ENCODE measurements around the gene DDX17.

DDX17 gene

GRCh38 chr22:38518620-38519019 lies 12.5 kb upstream of the DDX17 start:
- no peak overlapping the region for H3K27ac ChIP-seq (ENCODE audit: low read depth in 2 of 2, low read length in 2 of 2)
- no peak overlapping the region for H3K4me3 ChIP-seq (ENCODE audit: low read length in 2 of 2)
- no peaks in the 10 kb centered on the region for H3K27me3 ChIP-seq (ENCODE audit: control insufficient read depth in 2 of 2, insufficient read depth in 2 of 2, low read length in 2 of 2)
- peaks cover 0 to 3% of the 10 kb centered on the region in 2 donors for H3K4me1 ChIP-seq (ENCODE audit: control insufficient read depth in 2 of 2, insufficient read depth in 2 of 2, low read length in 2 of 2)
- H3K9me3 ChIP-seq (ENCODE audit: control insufficient read depth in 2 of 2, low read length in 2 of 2), result no peaks in the 10 kb centered on the region
- no peak overlapping the region for H3K9ac ChIP-seq (ENCODE audit: low read depth in 1 of 2, low read length in 2 of 2)
- H3K36me3 ChIP-seq (ENCODE audit: control insufficient read depth in 2 of 2, insufficient read depth in 2 of 2, low read length in 2 of 2), result no peaks in the 10 kb centered on the region

DNA sequence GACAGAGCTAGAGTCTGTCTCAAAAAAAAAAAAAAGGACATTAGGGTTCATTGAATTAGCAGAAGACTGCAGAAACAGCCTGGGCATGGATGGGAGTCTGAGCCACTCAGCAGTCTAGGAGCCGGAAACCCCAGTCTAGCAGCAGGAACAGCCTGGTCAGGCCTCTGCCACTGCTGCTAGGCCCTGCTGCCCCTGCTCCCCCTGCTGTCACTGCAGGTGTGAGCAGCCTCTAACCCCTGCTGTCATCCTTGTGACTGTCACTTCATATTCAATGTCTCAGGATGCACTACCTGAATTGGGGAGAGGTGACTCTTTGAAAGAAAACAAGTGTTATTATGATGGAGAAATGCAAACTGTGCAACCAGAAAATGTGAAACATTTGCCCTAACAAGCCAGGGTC lies 7.0 kb upstream of the DDX17 start:
- H3K9ac ChIP-seq (ENCODE audit: low read depth in 1 of 2, low read length in 2 of 2), result no peak overlapping the region
- H3K36me3 ChIP-seq (ENCODE audit: control insufficient read depth in 2 of 2, insufficient read depth in 2 of 2, low read length in 2 of 2), result no peaks in the 10 kb centered on the region
- no peaks in the 10 kb centered on the region for H3K27me3 ChIP-seq (ENCODE audit: control insufficient read depth in 2 of 2, insufficient read depth in 2 of 2, low read length in 2 of 2)
- H3K27ac ChIP-seq (ENCODE audit: low read depth in 2 of 2, low read length in 2 of 2), result no peak overlapping the region
- H3K9me3 ChIP-seq (ENCODE audit: control insufficient read depth in 2 of 2, low read length in 2 of 2), result no peaks in the 10 kb centered on the region
- no peaks in the 10 kb centered on the region for H3K4me1 ChIP-seq (ENCODE audit: control insufficient read depth in 2 of 2, insufficient read depth in 2 of 2, low read length in 2 of 2)
- no peak overlapping the region for H3K4me3 ChIP-seq (ENCODE audit: low read length in 2 of 2)

DNA sequence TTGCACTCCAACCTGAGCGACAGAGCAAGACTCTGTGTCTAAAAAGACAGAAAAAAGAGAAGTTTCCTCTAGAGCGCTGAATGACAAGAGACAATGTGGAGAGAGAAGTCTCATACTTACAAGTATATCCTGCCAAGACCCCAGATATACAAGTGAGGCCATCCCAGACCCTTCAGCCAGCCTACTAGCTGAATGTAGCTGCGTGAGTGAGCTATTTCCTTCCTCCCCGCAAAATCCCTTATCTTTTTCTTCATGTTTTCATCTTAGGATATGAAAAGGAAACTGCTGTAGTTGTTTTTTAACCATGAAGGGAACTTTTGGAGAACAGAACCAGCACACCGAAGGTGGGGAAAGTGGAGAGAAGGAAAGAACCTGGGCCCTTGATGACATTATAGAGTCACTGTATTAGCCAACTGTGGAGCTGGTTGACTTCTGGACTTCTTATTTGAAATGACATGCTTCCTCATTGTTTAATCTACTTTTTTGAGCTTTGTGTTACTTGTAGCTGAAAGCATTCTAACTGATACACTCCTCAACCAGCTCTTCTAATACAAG lies 4.4 kb upstream of the DDX17 start:
- Histone ChIP-seq H3K9ac (ENCODE audit: low read depth in 1 of 2, low read length in 2 of 2) (no peak overlapping the region), H3K4me1 (ENCODE audit: control insufficient read depth in 2 of 2, insufficient read depth in 2 of 2, low read length in 2 of 2) (peaks cover 0 to 6% of the 10 kb centered on the region in 2 donors), H3K4me3 (ENCODE audit: low read length in 2 of 2) (no peak overlapping the region), H3K27me3 (ENCODE audit: control insufficient read depth in 2 of 2, insufficient read depth in 2 of 2, low read length in 2 of 2) (no peaks in the 10 kb centered on the region), H3K27ac (ENCODE audit: low read depth in 2 of 2, low read length in 2 of 2) (no peak overlapping the region), H3K9me3 (ENCODE audit: control insufficient read depth in 2 of 2, low read length in 2 of 2) (no peaks in the 10 kb centered on the region), H3K36me3 (ENCODE audit: control insufficient read depth in 2 of 2, insufficient read depth in 2 of 2, low read length in 2 of 2) (no peaks in the 10 kb centered on the region)

DNA sequence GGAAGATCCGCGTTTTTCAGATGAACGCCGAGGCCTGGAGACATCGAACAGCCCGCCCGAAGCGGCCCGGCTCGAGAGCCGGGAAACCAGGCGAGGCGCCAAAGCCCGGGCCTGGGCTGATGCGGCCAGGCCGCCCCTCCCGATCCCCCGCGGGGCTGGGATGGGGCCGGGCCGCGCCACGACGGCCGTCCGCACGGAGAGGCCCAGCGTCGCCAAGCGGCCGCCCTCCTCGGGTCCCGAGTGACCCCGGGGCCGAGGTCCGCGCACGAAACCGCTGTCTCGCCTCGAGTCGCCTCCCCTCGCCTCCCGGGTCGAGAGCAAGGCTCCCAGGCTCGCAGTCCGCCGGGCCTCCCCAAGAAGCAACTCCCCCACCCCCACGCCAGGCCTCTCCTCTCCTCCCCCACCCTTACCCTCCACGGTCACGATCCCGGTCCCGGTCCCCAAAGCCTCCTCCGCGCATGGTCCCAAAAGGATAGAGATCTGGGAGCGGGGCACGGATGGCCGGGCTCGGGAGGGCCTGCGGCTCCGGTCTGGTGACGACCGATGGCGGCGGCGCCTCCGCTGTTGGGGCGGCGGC lies 482 bp downstream of the DDX17 start:
- H3K36me3 ChIP-seq (ENCODE audit: control insufficient read depth in 2 of 2, insufficient read depth in 2 of 2, low read length in 2 of 2), result peaks cover 14 to 17% of the 10 kb centered on the region in 2 donors
- no peaks in the 10 kb centered on the region for H3K27me3 ChIP-seq (ENCODE audit: control insufficient read depth in 2 of 2, insufficient read depth in 2 of 2, low read length in 2 of 2)
- peak overlapping the region; percentile 99 to 100 for H3K9ac ChIP-seq (ENCODE audit: low read depth in 1 of 2, low read length in 2 of 2)
- peaks cover 13 to 24% of the 10 kb centered on the region in 2 donors for H3K4me1 ChIP-seq (ENCODE audit: control insufficient read depth in 2 of 2, insufficient read depth in 2 of 2, low read length in 2 of 2)
- H3K9me3 ChIP-seq (ENCODE audit: control insufficient read depth in 2 of 2, low read length in 2 of 2), result no peaks in the 10 kb centered on the region
- peak overlapping the region; percentile 100 for H3K27ac ChIP-seq (ENCODE audit: low read depth in 2 of 2, low read length in 2 of 2)
- H3K4me3 ChIP-seq (ENCODE audit: low read length in 2 of 2), result peak overlapping the region; percentile 87 to 95

DNA sequence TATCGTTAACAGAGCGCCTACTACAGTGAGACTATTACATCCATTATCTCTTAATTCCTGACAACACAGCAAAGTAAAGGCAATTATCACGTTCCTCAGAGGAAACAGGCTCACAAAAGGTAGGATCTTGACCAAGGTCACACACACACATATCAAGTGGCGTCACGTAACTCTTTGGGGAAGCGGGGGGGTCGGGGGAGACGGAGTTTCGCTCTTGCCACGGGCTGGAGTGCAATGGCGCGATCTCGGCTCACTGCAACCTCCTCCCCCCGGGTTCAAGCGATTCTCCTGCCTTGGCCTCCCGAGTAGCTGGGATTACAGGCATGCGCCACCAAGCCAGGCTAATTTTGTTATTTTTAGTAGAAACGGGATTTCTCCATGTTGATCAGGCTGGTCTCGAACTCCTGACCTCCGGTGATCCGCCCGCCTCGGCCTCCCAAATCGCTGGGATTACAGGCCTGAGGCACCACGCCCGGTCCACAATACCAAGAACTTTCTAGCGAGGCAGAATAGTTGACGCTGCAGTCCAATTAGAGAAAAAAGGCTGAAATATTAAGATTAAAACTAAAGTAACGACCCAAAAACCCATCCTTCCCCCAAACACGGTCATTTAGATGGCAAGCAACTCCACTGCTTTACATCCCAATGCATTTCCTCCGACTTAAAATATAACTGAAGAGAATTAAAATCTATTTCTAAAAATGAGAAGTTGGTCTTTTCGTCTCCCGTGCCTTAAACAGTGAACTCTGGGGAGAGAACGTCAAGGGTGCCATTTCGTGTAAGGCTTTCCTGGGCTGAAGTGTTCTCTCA lies 1.2 kb downstream of the DDX17 start:
- no peaks in the 10 kb centered on the region for H3K27me3 ChIP-seq (ENCODE audit: control insufficient read depth in 2 of 2, insufficient read depth in 2 of 2, low read length in 2 of 2)
- peak overlapping the region; percentile 99 to 100 for H3K9ac ChIP-seq (ENCODE audit: low read depth in 1 of 2, low read length in 2 of 2)
- peaks cover 13 to 24% of the 10 kb centered on the region in 2 donors for H3K4me1 ChIP-seq (ENCODE audit: control insufficient read depth in 2 of 2, insufficient read depth in 2 of 2, low read length in 2 of 2)
- peaks cover 17 to 19% of the 10 kb centered on the region in 2 donors for H3K36me3 ChIP-seq (ENCODE audit: control insufficient read depth in 2 of 2, insufficient read depth in 2 of 2, low read length in 2 of 2)
- no peaks in the 10 kb centered on the region for H3K9me3 ChIP-seq (ENCODE audit: control insufficient read depth in 2 of 2, low read length in 2 of 2)
- H3K4me3 ChIP-seq (ENCODE audit: low read length in 2 of 2), result peak overlapping the region; percentile 87 to 95
- H3K27ac ChIP-seq (ENCODE audit: low read depth in 2 of 2, low read length in 2 of 2), result peak overlapping the region; percentile 100

- Histone ChIP-seq H3K27ac (ENCODE audit: low read depth in 2 of 2, low read length in 2 of 2) (no peak overlapping the region), H3K9me3 (ENCODE audit: control insufficient read depth in 2 of 2, low read length in 2 of 2) (no peaks in the 10 kb centered on the region), H3K4me1 (ENCODE audit: control insufficient read depth in 2 of 2, insufficient read depth in 2 of 2, low read length in 2 of 2) (peaks cover 13 to 24% of the 10 kb centered on the region in 2 donors), H3K27me3 (ENCODE audit: control insufficient read depth in 2 of 2, insufficient read depth in 2 of 2, low read length in 2 of 2) (no peaks in the 10 kb centered on the region), H3K4me3 (ENCODE audit: low read length in 2 of 2) (peak overlapping the region in 1 of 2 donors; percentile 95), H3K9ac (ENCODE audit: low read depth in 1 of 2, low read length in 2 of 2) (peak overlapping the region in 1 of 2 donors; percentile 18), H3K36me3 (ENCODE audit: control insufficient read depth in 2 of 2, insufficient read depth in 2 of 2, low read length in 2 of 2) (peaks cover 35 to 37% of the 10 kb centered on the region in 2 donors)
Observed at GRCh38 chr22:38503021-38503420, 3.1 kb downstream of the DDX17 start.

GRCh38 chr22:38501797-38502672 lies 4.1 kb downstream of the DDX17 start:
- H3K9ac ChIP-seq (ENCODE audit: low read depth in 1 of 2, low read length in 2 of 2), result no peak overlapping the region
- no peaks in the 10 kb centered on the region for H3K9me3 ChIP-seq (ENCODE audit: control insufficient read depth in 2 of 2, low read length in 2 of 2)
- H3K36me3 ChIP-seq (ENCODE audit: control insufficient read depth in 2 of 2, insufficient read depth in 2 of 2, low read length in 2 of 2), result peaks cover 40 to 43% of the 10 kb centered on the region in 2 donors
- H3K27me3 ChIP-seq (ENCODE audit: control insufficient read depth in 2 of 2, insufficient read depth in 2 of 2, low read length in 2 of 2), result no peaks in the 10 kb centered on the region
- H3K27ac ChIP-seq (ENCODE audit: low read depth in 2 of 2, low read length in 2 of 2), result no peak overlapping the region
- no peak overlapping the region for H3K4me3 ChIP-seq (ENCODE audit: low read length in 2 of 2)
- H3K4me1 ChIP-seq (ENCODE audit: control insufficient read depth in 2 of 2, insufficient read depth in 2 of 2, low read length in 2 of 2), result peaks cover 13 to 23% of the 10 kb centered on the region in 2 donors

- Histone ChIP-seq H3K27me3 (ENCODE audit: control insufficient read depth in 2 of 2, insufficient read depth in 2 of 2, low read length in 2 of 2) (no peaks in the 10 kb centered on the region), H3K9ac (ENCODE audit: low read depth in 1 of 2, low read length in 2 of 2) (no peak overlapping the region), H3K4me3 (ENCODE audit: low read length in 2 of 2) (no peak overlapping the region), H3K36me3 (ENCODE audit: control insufficient read depth in 2 of 2, insufficient read depth in 2 of 2, low read length in 2 of 2) (peaks cover 75 to 78% of the 10 kb centered on the region in 2 donors), H3K4me1 (ENCODE audit: control insufficient read depth in 2 of 2, insufficient read depth in 2 of 2, low read length in 2 of 2) (peaks cover 4 to 11% of the 10 kb centered on the region in 2 donors), H3K27ac (ENCODE audit: low read depth in 2 of 2, low read length in 2 of 2) (no peak overlapping the region), H3K9me3 (ENCODE audit: control insufficient read depth in 2 of 2, low read length in 2 of 2) (no peaks in the 10 kb centered on the region)
Observed at GRCh38 chr22:38497869-38498268, 8.2 kb downstream of the DDX17 start.

GRCh38 chr22:38494939-38495338 lies 11.2 kb downstream of the DDX17 start:
- peaks cover 2 to 5% of the 10 kb centered on the region in 2 donors for H3K4me1 ChIP-seq (ENCODE audit: control insufficient read depth in 2 of 2, insufficient read depth in 2 of 2, low read length in 2 of 2)
- peaks cover 88 to 89% of the 10 kb centered on the region in 2 donors for H3K36me3 ChIP-seq (ENCODE audit: control insufficient read depth in 2 of 2, insufficient read depth in 2 of 2, low read length in 2 of 2)

More at GRCh38 chr22:38494939-38495338, 11.2 kb downstream of the DDX17 start:
- H3K9me3 ChIP-seq (ENCODE audit: control insufficient read depth in 2 of 2, low read length in 2 of 2), result no peaks in the 10 kb centered on the region
- H3K27me3 ChIP-seq (ENCODE audit: control insufficient read depth in 2 of 2, insufficient read depth in 2 of 2, low read length in 2 of 2), result no peaks in the 10 kb centered on the region
- H3K4me3 ChIP-seq (ENCODE audit: low read length in 2 of 2), result no peak overlapping the region
- H3K9ac ChIP-seq (ENCODE audit: low read depth in 1 of 2, low read length in 2 of 2), result no peak overlapping the region
- no peak overlapping the region for H3K27ac ChIP-seq (ENCODE audit: low read depth in 2 of 2, low read length in 2 of 2)
